ENCODE measurements around the gene SCN2B. TPM values are rescaled to one million over a fixed set of nuclear protein-coding genes. Genes with fewer than 3 reads are reported as not detected.
"Not testable (repeated sequence)": the region's sequence is repeated elsewhere in the genome, so short reads cannot be mapped to it uniquely, and the experiment has no call there.

SCN2B gene
- total RNA-seq, 2 donors from 2014 or later = 3.3 to 10.1 TPM

- intact Hi-C loops (cut with DNase I) = no loop called here
- no peak for ATAC-seq
- no peak for DNase-seq
These were observed 33.9 kb upstream of the SCN2B start for GRCh38 chr11:118210323-118210722.

- intact Hi-C loops (cut with DNase I) = loop anchor here (10.0 kb wide), 2 partner anchors 46 to 66 kb away; partner anchors contain the start of gene MPZL3 (in 1 of the 2)
- no peak for ATAC-seq
- no peak for DNase-seq
These were observed 32.6 kb upstream of the SCN2B start for GRCh38 chr11:118209033-118209432.

- intact Hi-C loops (cut with DNase I) = loop anchor here (10.0 kb wide), 2 partner anchors 48 to 68 kb away; partner anchors contain the start of gene MPZL3 (in 1 of the 2)
- DNase-seq = no peak
- ATAC-seq = no peak
These were observed 30.6 kb upstream of the SCN2B start for GRCh38 chr11:118207079-118207478.

GRCh38 chr11:118206391-118207031 lies 30.1 kb upstream of the SCN2B start:
- peak; percentile 55 to 64 for ATAC-seq
- no peak for DNase-seq

GRCh38 chr11:118205606-118206378 lies 29.4 kb upstream of the SCN2B start:
- ATAC-seq = no peak
- no peak for DNase-seq
- intact Hi-C loops (cut with DNase I) = loop anchor here (10.0 kb wide), 2 partner anchors 49 to 69 kb away; partner anchors contain the start of gene MPZL3 (in 1 of the 2)

More at GRCh38 chr11:118206391-118207031, 30.1 kb upstream of the SCN2B start:
- intact Hi-C loops (cut with DNase I) = loop anchor here (10.0 kb wide), 2 partner anchors 48 to 68 kb away; partner anchors contain the start of gene MPZL3 (in 1 of the 2)

- ATAC-seq = no peak
- intact Hi-C loops (cut with DNase I) = loop anchor here (10.0 kb wide), 2 partner anchors 52 to 72 kb away; partner anchors contain the start of gene MPZL3 (in 1 of the 2)
- DNase-seq = no peak
These were observed 26.4 kb upstream of the SCN2B start for GRCh38 chr11:118202599-118203422.

GRCh38 chr11:118201966-118202365 lies 25.5 kb upstream of the SCN2B start:
- DNase-seq = no peak
- no peak for ATAC-seq
- intact Hi-C loops (cut with DNase I) = loop anchor here (10.0 kb wide), 2 partner anchors 53 to 73 kb away; partner anchors contain the start of gene MPZL3 (in 1 of the 2)

GRCh38 chr11:118200901-118201680 lies 24.7 kb upstream of the SCN2B start:
- intact Hi-C loops (cut with DNase I) = loop anchor here (10.0 kb wide), 2 partner anchors 54 to 74 kb away; partner anchors contain the start of gene MPZL3 (in 1 of the 2)
- ATAC-seq (no peak), DNase-seq (no peak)

- intact Hi-C loops (cut with DNase I) = loop anchor here (10.0 kb wide), 2 partner anchors 54 to 74 kb away; partner anchors contain the start of gene MPZL3 (in 1 of the 2)
- DNase-seq = no peak
- no peak for ATAC-seq
These were observed 24.1 kb upstream of the SCN2B start for GRCh38 chr11:118200497-118200896.

- no peak for ATAC-seq
- intact Hi-C loops (cut with DNase I) = loop anchor here (2.0 to 10.0 kb wide), 7 partner anchors 92 to 366 kb away; partner anchors contain the start of genes IFT46 (in 1 of the 2) and UBE4A (in 1 of the 2)
- no peak for DNase-seq
These were observed 22.7 kb upstream of the SCN2B start for GRCh38 chr11:118199135-118199534.

- peak; percentile 55 to 66 for ATAC-seq
- intact Hi-C loops (cut with DNase I) = loop anchor here (2.0 to 10.0 kb wide), 7 partner anchors 92 to 366 kb away; partner anchors contain the start of genes IFT46 (in 1 of the 2) and UBE4A (in 1 of the 2)
- DNase-seq = peak; percentile 89
These were observed 21.9 kb upstream of the SCN2B start for GRCh38 chr11:118198370-118198769.

GRCh38 chr11:118194835-118195627 lies 18.6 kb upstream of the SCN2B start:
- intact Hi-C loops (cut with DNase I) = loop anchor here (5.0 to 10.0 kb wide), 6 partner anchors 100 to 370 kb away; partner anchors contain the start of genes IFT46 (in 1 of the 2) and UBE4A (in 1 of the 2)
- peak; percentile 95 to 98 for ATAC-seq
- DNase-seq = peak; percentile 90

- ATAC-seq (no peak), DNase-seq (no peak)
- intact Hi-C loops (cut with DNase I) = loop anchor here (10.0 kb wide), 4 partner anchors 101 to 371 kb away; partner anchors contain the start of genes IFT46 (in 1 of the 2) and UBE4A (in 1 of the 2)
These were observed 17.6 kb upstream of the SCN2B start for GRCh38 chr11:118193910-118194566.

- intact Hi-C loops (cut with DNase I) = loop anchor here (10.0 kb wide), 4 partner anchors 102 to 372 kb away; partner anchors contain the start of genes IFT46 (in 1 of the 2) and UBE4A (in 1 of the 2)
- not testable (repeated sequence) for ATAC-seq, DNase-seq
These were observed 16.4 kb upstream of the SCN2B start for GRCh38 chr11:118192817-118193216.

- intact Hi-C loops (cut with DNase I) = loop anchor here (10.0 kb wide), 4 partner anchors 104 to 374 kb away; partner anchors contain the start of genes IFT46 (in 1 of the 2) and UBE4A (in 1 of the 2)
- DNase-seq, ATAC-seq: not testable (repeated sequence)
These were observed 14.6 kb upstream of the SCN2B start for GRCh38 chr11:118190942-118191506.

Data from left cardiac atrium (tissue), 4 donors.